A549 (cell line): ENCODE results near the gene CDKN2C. TPM values are rescaled to one million over a fixed set of nuclear protein-coding genes. Genes with fewer than 3 reads are reported as not detected.

Experiments used
- ATAC-seq, 2 experiments: fragments of 200-7000 bp in 1 of 2; fragments of >200 bp in 1 of 2; cut with Nextera tagmentation in 1 of 2; cut with Tn5 transposase in 1 of 2; 3 replicates each; pipeline versions ENCODE4 v1.8.0 to v1.9.1; 2018 to 2020; ENCODE audit warnings: mild to moderate bottlenecking in 1 of 2, moderate library complexity in 1 of 2
- CTCF ChIA-PET: fragments of 300-600 bp; sonication (Branson Sonifier 250); formaldehyde crosslinking; extraction: SDS; loops from one replicate; lab custom pipeline; 2021; ENCODE audit warnings: antibody characterized with exemption, inconsistent platforms; lab: Yijun Ruan, JAX
- POLR2A ChIA-PET: fragments of 350-600 bp; formaldehyde crosslinking; extraction: SDS; loops from one replicate; lab custom pipeline; 2021; ENCODE audit warnings: antibody characterized with exemption, inconsistent platforms; lab: Yijun Ruan, JAX
- DNase-seq, 2 experiments: peaks; one replicate each; pipeline versions ENCODE4 v3.0.0 to v3.0.0-alpha.2; 2011 to 2016; ENCODE audit warnings: low read depth in 1 of 2, low spot score in 1 of 2
- FAIRE-seq: peaks from 2 replicates; lab custom pipeline; 2011; peaks lifted over from hg19 to GRCh38; lab: Jason Lieb, UNC
- H3K27ac ChIP-seq, 2 experiments: fragments of >200 bp; sonication (Bioruptor Twin); formaldehyde crosslinking; 3 replicates each; pipeline ENCODE4 v1.5.1; 2016 to 2017
- H3K4me1 ChIP-seq: fragments of >200 bp; sonication (Bioruptor Twin); formaldehyde crosslinking; 3 replicates; pipeline ENCODE4 v1.6.1; 2016
- H3K4me2 ChIP-seq: fragments of >200 bp; sonication (Bioruptor Twin); formaldehyde crosslinking; 3 replicates; pipeline ENCODE4 v1.6.1; 2016
- H3K4me3 ChIP-seq: fragments of >200 bp; sonication (Bioruptor Twin); formaldehyde crosslinking; 3 replicates; pipeline ENCODE4 v1.5.1; 2016
- H3K9me3 ChIP-seq: fragments of >200 bp; sonication (Bioruptor Twin); formaldehyde crosslinking; 3 replicates; pipeline ENCODE4 v1.6.1; 2016
- CBX8 ChIP-seq: fragments of 200-600 bp; sonication (generic); IDR thresholded peaks from 2 replicates; pipeline ENCODE4 v1.6.1; 2016
- CEBPB ChIP-seq, 2 experiments: fragments of >200 bp in 1 of 2; sonication (Bioruptor Twin) in 1 of 2; formaldehyde crosslinking in 1 of 2; IDR thresholded peaks; 2 replicates each; pipeline ENCODE4 v1.6.1; 2012 to 2016
- CHD2 ChIP-seq: fragments of 150-350 bp; IDR thresholded peaks from 2 replicates; pipeline ENCODE4 v1.6.1; 2014; ENCODE audit warnings: low read length; ENCODE audit not compliant: partially characterized antibody
- EHMT2 ChIP-seq: fragments of 200-600 bp; sonication (generic); IDR thresholded peaks from 2 replicates; pipeline ENCODE4 v1.6.1; 2016; ENCODE audit warnings: antibody characterized with exemption, low read depth, mild to moderate bottlenecking, moderate library complexity
- FOSL2 ChIP-seq, 2 experiments: fragments of 450-650 bp in 1 of 2; fragments of >200 bp in 1 of 2; sonication (Bioruptor Twin) in 1 of 2; formaldehyde crosslinking; IDR thresholded peaks; 2 replicates each; pipeline versions ENCODE4 v1.5.0 to v1.6.1; 2016 to 2020; ENCODE audit warnings: mild to moderate bottlenecking in 1 of 2, moderate library complexity in 1 of 2
- FOXS1 ChIP-seq: fragments of 250-450 bp; sonication (Bioruptor Pico); IDR thresholded peaks from 2 replicates; pipeline ENCODE4 v1.5.0; 2020; ENCODE audit warnings: mild to moderate bottlenecking, moderate library complexity
- GATA3 ChIP-seq: IDR thresholded peaks from 2 replicates; pipeline ENCODE4 v1.6.1; 2012; ENCODE audit warnings: borderline replicate concordance
- HOXB13 ChIP-seq: fragments of 250-450 bp; sonication (Bioruptor Pico); IDR thresholded peaks from 2 replicates; pipeline ENCODE4 v1.5.0; 2020; ENCODE audit warnings: low read depth, mild to moderate bottlenecking, moderate library complexity
- MAFK ChIP-seq: fragments of 450-650 bp; IDR thresholded peaks from 2 replicates; pipeline ENCODE4 v1.6.1; 2014; ENCODE audit not compliant: partially characterized antibody
- MAZ ChIP-seq: fragments of 150-350 bp; IDR thresholded peaks from 2 replicates; pipeline ENCODE4 v1.6.1; 2014; ENCODE audit warnings: antibody characterized with exemption, low read depth, low read length, borderline replicate concordance
- NFE2L2 ChIP-seq: fragments of 150-350 bp; conservative IDR thresholded peaks from 2 replicates; pipeline ENCODE4 v1.6.1; 2014; ENCODE audit warnings: low read length
- NR3C1 ChIP-seq: fragments of >200 bp; sonication (Bioruptor Twin); formaldehyde crosslinking; IDR thresholded peaks from 3 replicates; pipeline ENCODE4 v1.6.1; 2017
- RARB ChIP-seq: fragments of 250-450 bp; sonication (Bioruptor Pico); IDR thresholded peaks from 2 replicates; pipeline ENCODE4 v1.8.0; 2021; ENCODE audit warnings: mild to moderate bottlenecking, moderate library complexity
- REST ChIP-seq: fragments of 200-600 bp; sonication (generic); IDR thresholded peaks from 2 replicates; pipeline ENCODE4 v1.6.1; 2016; ENCODE audit warnings: antibody characterized with exemption, mild to moderate bottlenecking, moderate library complexity
- SMC3 ChIP-seq: fragments of >200 bp; sonication (Bioruptor Twin); formaldehyde crosslinking; IDR thresholded peaks from 3 replicates; pipeline ENCODE4 v1.6.1; 2018; ENCODE audit warnings: inconsistent platforms
- TFCP2L1 ChIP-seq: fragments of 250-450 bp; sonication (Bioruptor Pico); IDR thresholded peaks from 2 replicates; pipeline ENCODE4 v1.5.0; 2021; ENCODE audit warnings: mild to moderate bottlenecking
- ZC3H11A ChIP-seq: fragments of 450-650 bp; IDR thresholded peaks from 2 replicates; pipeline ENCODE4 v1.6.1; 2014; ENCODE audit warnings: antibody characterized with exemption, mild to moderate bottlenecking
- ZFP36 ChIP-seq: fragments of 450-650 bp; IDR thresholded peaks from 2 replicates; pipeline ENCODE4 v1.6.1; 2014; ENCODE audit warnings: borderline replicate concordance; ENCODE audit not compliant: partially characterized antibody
- WGBS: methylation state at CpG from one replicate; pipeline ENCODE4 v1.1.6; 2017; ENCODE audit errors: missing lambda C conversion rate; 5-methylcytosine and 5-hydroxymethylcytosine counted together
- polyA plus RNA-seq, 4 experiments: library from polyadenylated mRNA; depleted of rRNA in 3 of 4; stranded (reverse); fragments of >200 nt; fragmentation: RNase III in 1 of 4; extraction: RNeasy Plus Mini Kit Qiagen cat#74134 plus additional on column Dnase treatment in 1 of 4; gene quantifications; 2 replicates in 3 of 4; 3 replicates in 1 of 4; pipeline ENCODE4 v1.2.3, GENCODE V29; 2011 to 2017
- TF ChIP-seq, protein P1 (sequence below): fragments of 250-450 bp; sonication (Bioruptor Pico); IDR thresholded peaks from 2 replicates; pipeline ENCODE4 v1.5.0; 2020; ENCODE audit warnings: low read depth, mild to moderate bottlenecking, moderate library complexity
- TF ChIP-seq, protein P2 (sequence below): fragments of >200 bp; sonication (Bioruptor Twin); formaldehyde crosslinking; IDR thresholded peaks from 2 replicates; pipeline ENCODE4 v1.6.1; 2016
- TF ChIP-seq, protein P3 (sequence below): IDR thresholded peaks from 2 replicates; pipeline ENCODE4 v1.6.1; 2012

Gene CDKN2C
- polyA plus RNA-seq, 2 of the 4 experiments (the other 2 are of a cell fraction) = 13.0 to 17.7 TPM

DNA sequence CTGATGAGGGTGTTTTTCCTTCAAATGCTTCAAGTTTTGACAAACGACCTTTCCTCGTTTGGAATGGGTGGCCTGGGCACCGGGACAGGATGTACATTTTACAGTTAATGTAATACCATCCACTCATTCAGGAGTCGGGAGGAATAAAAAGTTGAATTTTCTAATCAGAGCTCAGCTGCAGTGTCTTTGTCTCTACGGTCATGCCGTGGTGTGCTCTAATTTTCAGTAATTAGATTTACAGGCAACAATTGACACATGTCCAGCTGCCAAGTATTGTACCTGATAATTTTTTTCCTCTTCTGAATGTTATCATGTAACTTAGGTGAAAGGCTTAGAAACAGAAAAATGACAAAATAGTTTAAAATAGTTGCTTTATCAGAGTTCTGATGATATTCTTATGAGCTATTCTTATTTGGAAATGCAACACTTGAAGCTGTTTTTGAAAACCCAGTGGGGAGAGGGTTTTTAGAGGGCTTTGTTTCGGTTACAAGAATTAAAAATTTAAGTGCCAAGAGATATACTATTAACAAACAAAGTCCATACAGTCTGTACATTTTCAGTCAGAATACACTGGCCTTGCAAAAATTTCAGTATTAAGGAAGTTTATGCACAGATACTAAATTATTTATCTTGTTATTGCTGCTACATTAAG is 1.0 kb downstream of the CDKN2C start:
- peak overlapping the region; percentile 99 for H3K27ac ChIP-seq
- H3K4me1 ChIP-seq = peaks cover 13% of the 10 kb centered on the region; the same call in 2 of the 3 replicates
- 2% methylated on average over 7 of the region's 7 CpGs for WGBS
- CTCF ChIA-PET = no interaction called here
- DNase-seq = no peak
- peak overlapping the region; percentile 90 for H3K4me3 ChIP-seq
- POLR2A ChIA-PET = no interaction called here
- ATAC-seq = no peak
- TF ChIP-seq MAZ (no peak), FOSL2 (IDR thresholded peaks at IDR 0.05) (no peak), FOSL2 (CRISPR knock-in tag; IDR thresholded peaks at IDR 0.05) (no peak), CBX8 (no peak), RARB (CRISPR knock-in tag) (no peak), MAFK (no peak)
- TF ChIP-seq, protein P1, sequence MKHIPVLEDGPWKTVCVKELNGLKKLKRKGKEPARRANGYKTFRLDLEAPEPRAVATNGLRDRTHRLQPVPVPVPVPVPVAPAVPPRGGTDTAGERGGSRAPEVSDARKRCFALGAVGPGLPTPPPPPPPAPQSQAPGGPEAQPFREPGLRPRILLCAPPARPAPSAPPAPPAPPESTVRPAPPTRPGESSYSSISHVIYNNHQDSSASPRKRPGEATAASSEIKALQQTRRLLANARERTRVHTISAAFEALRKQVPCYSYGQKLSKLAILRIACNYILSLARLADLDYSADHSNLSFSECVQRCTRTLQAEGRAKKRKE (CRISPR knock-in tag) = no peak
- no peak for FAIRE-seq
- no peaks in the 10 kb centered on the region for H3K9me3 ChIP-seq
- H3K4me2 ChIP-seq = peak overlapping the region; percentile 84

- ChIA-PET POLR2A (no interaction called here), CTCF (interaction anchor here (1.5 kb wide), 1 partner anchor 10 kb away, joined by 3 read pairs; no protein-coding TSS in a partner anchor)
- H3K4me2 ChIP-seq = peak overlapping the region; percentile 84
- H3K9me3 ChIP-seq = no peaks in the 10 kb centered on the region
- H3K4me3 ChIP-seq = peak overlapping the region; percentile 90
- no peak for FAIRE-seq
- TF ChIP-seq, protein P2, sequence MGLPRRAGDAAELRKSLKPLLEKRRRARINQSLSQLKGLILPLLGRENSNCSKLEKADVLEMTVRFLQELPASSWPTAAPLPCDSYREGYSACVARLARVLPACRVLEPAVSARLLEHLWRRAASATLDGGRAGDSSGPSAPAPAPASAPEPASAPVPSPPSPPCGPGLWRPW = no peak
- TF ChIP-seq, protein P3, sequence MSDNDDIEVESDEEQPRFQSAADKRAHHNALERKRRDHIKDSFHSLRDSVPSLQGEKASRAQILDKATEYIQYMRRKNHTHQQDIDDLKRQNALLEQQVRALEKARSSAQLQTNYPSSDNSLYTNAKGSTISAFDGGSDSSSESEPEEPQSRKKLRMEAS = no peak
- no peak for TF ChIP-seq NR3C1
- no peak for TF ChIP-seq HOXB13 (CRISPR knock-in tag)
- TF ChIP-seq FOXS1 (CRISPR knock-in tag) = no peak
- TF ChIP-seq GATA3 = no peak
- no peak for TF ChIP-seq EHMT2
- no peak for TF ChIP-seq NFE2L2
- TF ChIP-seq ZC3H11A = no peak
- no peak for TF ChIP-seq RARB (CRISPR knock-in tag)
- no peak for TF ChIP-seq REST
- no peak for TF ChIP-seq TFCP2L1 (CRISPR knock-in tag)
- no peak for TF ChIP-seq CEBPB (IDR thresholded peaks at IDR 0.05)
- TF ChIP-seq MAFK = no peak
- TF ChIP-seq CHD2 = no peak
- no peak for TF ChIP-seq ZFP36
- no peak for TF ChIP-seq SMC3
- peaks cover 10% of the 10 kb centered on the region; the same call in 2 of the 3 replicates for H3K4me1 ChIP-seq
- no peak for DNase-seq
- ATAC-seq = no peak
- 2% methylated on average over 6 of the region's 6 CpGs for WGBS
- peak overlapping the region in 1 of 2 experiments; percentile 99; a peak in 4 of 6 replicates for H3K27ac ChIP-seq
These were observed 1.8 kb downstream of the CDKN2C start for GRCh38 chr1:50971748-50972305.
